ENCODE results near the gene KIAA1614.

DNA sequence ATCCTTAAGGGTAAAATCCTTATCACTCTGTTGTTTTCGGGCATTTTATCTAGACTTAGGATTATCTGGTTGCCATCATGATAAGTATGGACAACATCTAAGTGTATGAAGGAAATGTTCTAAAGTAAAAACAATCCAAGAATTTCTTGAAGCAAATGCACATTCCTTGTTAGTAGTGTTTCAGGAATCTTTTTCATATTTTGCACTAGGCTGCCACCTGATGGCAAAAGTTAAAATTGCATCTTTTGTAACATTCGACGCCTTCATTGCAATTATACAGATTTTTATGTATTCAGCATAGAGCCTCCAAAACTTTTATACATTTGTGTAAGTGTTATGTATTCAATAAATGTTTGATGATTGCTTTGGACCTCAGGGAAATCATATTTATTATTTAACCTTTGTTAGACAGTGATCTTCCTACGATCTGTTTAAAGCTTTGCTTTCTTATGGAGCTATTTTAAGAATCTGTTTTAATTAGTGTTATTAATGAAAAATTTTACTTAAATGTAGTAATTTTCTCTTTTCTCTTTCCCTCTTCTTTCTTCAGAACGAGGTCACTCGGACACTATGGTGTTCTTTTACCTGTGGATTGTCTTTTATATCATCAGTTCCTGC lies 49.4 kb upstream of the KIAA1614 start:
- TF ChIP-seq, protein P1, sequence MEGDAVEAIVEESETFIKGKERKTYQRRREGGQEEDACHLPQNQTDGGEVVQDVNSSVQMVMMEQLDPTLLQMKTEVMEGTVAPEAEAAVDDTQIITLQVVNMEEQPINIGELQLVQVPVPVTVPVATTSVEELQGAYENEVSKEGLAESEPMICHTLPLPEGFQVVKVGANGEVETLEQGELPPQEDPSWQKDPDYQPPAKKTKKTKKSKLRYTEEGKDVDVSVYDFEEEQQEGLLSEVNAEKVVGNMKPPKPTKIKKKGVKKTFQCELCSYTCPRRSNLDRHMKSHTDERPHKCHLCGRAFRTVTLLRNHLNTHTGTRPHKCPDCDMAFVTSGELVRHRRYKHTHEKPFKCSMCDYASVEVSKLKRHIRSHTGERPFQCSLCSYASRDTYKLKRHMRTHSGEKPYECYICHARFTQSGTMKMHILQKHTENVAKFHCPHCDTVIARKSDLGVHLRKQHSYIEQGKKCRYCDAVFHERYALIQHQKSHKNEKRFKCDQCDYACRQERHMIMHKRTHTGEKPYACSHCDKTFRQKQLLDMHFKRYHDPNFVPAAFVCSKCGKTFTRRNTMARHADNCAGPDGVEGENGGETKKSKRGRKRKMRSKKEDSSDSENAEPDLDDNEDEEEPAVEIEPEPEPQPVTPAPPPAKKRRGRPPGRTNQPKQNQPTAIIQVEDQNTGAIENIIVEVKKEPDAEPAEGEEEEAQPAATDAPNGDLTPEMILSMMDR (conservative IDR thresholded peaks at IDR 0.05), result peak; percentile 91
- TF ChIP-seq EZH2 (IDR thresholded peaks at IDR 0.05; ENCODE audit: low read depth), result no peak

Measured in PC-9 (cell line).